ENCODE measurements around the gene ATAD3B.

The ATAD3B gene

GRCh38 chr1:1437904-1438376, 33.6 kb upstream of the ATAD3B start:
- DNase-seq (ENCODE audit: low read depth in 2 of 2): no peak
- TF ChIP-seq CTCF (IDR thresholded peaks at IDR 0.05; ENCODE audit: low read depth, low read length): no peak
- H3K4me3 ChIP-seq (replicated peaks in 1 of 2; ENCODE audit: low read depth in 2 of 2, low read length in 2 of 2): no peak overlapping the region

DNA sequence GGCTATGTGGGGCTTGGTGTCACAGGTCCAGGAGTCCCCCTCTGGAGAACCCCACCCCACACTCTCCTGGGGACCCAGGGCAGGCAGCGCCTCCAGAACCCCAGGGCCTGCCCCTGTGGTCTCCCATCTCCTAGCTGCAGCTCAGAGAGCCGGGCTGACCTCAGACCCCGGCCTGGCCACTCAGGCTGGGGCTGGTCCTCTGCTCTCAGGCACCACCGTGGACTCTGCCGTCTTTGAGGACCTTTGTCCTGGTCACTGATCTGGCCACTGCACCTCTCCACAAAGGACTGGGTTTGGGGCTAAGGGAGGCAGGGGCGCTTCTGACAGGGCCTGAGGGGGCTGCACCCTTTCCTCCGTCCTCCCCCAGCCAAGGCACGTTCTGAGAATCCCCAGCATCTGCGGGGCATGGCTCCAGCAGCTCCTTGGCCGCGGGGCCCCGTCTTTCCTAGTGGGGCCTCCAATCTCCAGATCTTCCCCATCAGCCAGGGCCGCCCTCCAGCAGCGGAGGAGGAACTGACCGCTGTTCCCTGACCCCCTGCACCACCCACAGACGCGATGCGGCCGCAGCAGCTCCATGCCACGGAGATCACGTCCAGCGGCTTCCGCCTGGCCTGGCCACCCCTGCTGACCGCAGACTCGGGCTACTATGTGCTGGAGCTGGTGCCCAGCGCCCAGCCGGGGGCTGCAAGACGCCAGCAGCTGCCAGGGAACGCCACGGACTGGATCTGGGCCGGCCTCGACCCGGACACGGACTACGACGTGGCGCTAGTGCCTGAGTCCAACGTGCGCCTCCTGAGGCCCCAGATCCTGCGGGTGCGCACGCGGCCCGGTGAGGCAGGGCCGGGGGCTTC, 32.8 kb upstream of the ATAD3B start:
- DNase-seq (ENCODE audit: low read depth in 2 of 2): no peak
- H3K4me3 ChIP-seq (replicated peaks in 1 of 2; ENCODE audit: low read depth in 2 of 2, low read length in 2 of 2): no peak overlapping the region
- no peak for TF ChIP-seq CTCF (IDR thresholded peaks at IDR 0.05; ENCODE audit: low read depth, low read length)

- H3K4me3 ChIP-seq (replicated peaks in 1 of 2; ENCODE audit: low read depth in 2 of 2, low read length in 2 of 2): no peak overlapping the region
- no peak for TF ChIP-seq CTCF (IDR thresholded peaks at IDR 0.05; ENCODE audit: low read depth, low read length)
- no peak for DNase-seq (ENCODE audit: low read depth in 2 of 2)
Observed at GRCh38 chr1:1439546-1440261, 31.9 kb upstream of the ATAD3B start.

DNA sequence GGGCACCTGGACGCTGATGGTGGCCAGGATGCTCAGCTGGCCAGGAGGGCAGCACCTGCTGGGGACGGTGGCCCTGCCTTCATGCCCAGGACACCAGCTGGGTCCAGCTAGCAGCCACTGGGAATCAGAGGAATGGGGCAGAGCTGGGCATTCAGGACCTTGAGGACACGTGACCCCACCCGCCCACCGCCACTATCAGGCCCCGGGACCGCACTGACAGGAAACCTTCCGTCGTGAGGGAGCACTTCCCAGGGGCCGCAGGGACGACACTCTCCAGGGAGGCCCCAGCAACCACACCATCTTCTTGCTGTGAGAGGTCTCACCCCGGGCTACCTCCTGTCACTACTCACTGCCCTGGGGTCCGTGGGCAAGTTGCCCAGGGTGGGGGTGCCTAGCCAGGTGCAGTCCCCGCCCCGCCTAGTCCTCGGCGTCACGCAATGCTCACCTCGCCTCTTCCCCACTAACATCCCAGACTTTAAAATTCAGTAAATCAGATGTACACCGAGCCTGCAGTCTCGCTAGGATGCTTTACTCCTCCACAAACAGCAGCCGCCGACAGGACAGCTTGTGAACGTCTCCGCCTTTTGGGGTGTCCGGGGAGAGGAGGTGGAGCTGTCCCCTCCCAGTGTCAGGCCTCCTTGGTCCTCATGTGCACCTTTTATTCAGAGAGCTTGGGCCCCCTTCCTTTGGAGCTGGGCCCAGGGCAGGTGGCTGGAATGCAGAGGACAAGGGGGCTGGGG, 31.1 kb upstream of the ATAD3B start:
- no peak for DNase-seq (ENCODE audit: low read depth in 2 of 2)
- TF ChIP-seq CTCF (IDR thresholded peaks at IDR 0.05; ENCODE audit: low read depth, low read length): no peak
- H3K4me3 ChIP-seq (replicated peaks in 1 of 2; ENCODE audit: low read depth in 2 of 2, low read length in 2 of 2): no peak overlapping the region

DNA sequence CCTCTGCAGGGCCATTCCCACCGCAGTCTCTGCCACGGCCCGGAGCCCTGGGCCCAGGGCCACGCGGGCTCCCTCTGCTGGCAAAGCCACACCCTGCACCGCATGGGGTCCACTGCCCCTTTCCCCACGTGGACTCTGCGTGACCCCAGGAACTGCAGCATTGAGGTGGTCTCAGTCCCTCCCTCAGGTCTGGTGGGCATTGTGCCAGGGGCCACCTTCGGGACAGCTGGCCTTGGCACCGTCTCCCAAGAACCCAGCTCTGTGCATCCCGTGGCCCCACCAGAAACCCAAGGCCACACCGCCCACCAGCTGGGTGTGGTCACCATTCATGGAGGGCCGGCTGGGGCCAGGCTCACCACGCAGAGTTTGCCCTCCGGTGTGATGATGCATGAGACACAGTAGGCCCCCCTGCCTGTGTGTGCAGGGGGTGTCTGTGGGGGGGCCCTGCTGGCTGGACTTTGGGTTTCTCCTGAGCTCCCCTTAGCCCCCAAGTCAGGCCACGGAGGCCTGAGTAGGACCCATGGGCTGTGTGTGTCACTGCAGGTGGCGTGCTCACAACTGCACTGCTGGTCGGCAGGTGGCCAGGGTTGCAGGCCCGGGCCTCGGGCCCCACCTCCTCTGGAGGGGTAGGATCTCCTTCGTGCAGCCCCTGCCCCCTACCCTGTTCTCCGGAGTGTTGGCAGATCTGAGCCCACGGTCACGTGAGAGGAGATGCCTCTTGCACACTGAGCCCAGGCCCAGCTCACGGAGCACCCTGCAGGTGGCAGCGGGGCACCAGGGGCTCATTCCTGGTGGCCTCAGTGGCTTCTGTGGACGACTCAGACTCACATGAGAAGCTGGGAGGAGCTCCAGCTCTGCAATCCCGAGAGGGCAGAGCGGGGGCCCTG, 30.3 kb upstream of the ATAD3B start:
- TF ChIP-seq CTCF (IDR thresholded peaks at IDR 0.05; ENCODE audit: low read depth, low read length): peak; percentile 96
- peak; percentile 44 to 51 for DNase-seq (ENCODE audit: low read depth in 2 of 2)
- no peak overlapping the region for H3K4me3 ChIP-seq (replicated peaks in 1 of 2; ENCODE audit: low read depth in 2 of 2, low read length in 2 of 2)
